ENCODE results near the gene RAPGEF4.

Gene RAPGEF4

DNA sequence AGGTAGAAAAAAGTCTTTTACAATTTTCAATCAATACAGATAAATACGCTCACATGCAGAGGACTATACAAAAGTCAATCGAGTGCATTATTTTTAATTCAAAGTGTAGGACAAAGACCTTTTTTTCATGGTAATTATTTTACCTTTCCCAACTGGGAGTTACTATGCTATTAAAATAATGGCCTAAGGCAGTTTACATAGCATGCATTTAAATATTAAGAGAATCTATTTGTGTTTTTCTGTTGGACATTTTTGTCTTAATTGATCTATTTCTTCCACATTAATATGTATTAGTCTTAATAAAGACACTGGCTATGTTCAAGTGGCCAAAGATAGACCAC is 209.8 kb downstream of the RAPGEF4 start:
- no peak overlapping the region for H3K4me2 ChIP-seq (ENCODE audit: low read length)
- H3K9me3 ChIP-seq (ENCODE audit: insufficient read depth, low read length) = 0 out of 2 replicates have a peak, but pooled peaks cover 3% of the 10 kb centered on the region
- H3K36me3 ChIP-seq (replicated peaks; ENCODE audit: low read depth, low read length) = no peaks in the 10 kb centered on the region
- H3K27me3 ChIP-seq (ENCODE audit: low read depth, low read length) = no peaks in the 10 kb centered on the region
- no peak overlapping the region for H3K4me3 ChIP-seq (ENCODE audit: low read length)
- no peak overlapping the region for H3K9ac ChIP-seq (ENCODE audit: low read length)
- no peaks in the 10 kb centered on the region for H4K20me1 ChIP-seq (ENCODE audit: insufficient read depth, low read length)
- no peak overlapping the region for H2AFZ ChIP-seq (ENCODE audit: low read depth, low read length)
- no peaks in the 10 kb centered on the region for H3K79me2 ChIP-seq (ENCODE audit: low read length)
- H3K27ac ChIP-seq (ENCODE audit: low read length) = no peak overlapping the region
- H3K4me1 ChIP-seq (ENCODE audit: low read length) = peaks cover 6% of the 10 kb centered on the region
- TF ChIP-seq, protein P1, sequence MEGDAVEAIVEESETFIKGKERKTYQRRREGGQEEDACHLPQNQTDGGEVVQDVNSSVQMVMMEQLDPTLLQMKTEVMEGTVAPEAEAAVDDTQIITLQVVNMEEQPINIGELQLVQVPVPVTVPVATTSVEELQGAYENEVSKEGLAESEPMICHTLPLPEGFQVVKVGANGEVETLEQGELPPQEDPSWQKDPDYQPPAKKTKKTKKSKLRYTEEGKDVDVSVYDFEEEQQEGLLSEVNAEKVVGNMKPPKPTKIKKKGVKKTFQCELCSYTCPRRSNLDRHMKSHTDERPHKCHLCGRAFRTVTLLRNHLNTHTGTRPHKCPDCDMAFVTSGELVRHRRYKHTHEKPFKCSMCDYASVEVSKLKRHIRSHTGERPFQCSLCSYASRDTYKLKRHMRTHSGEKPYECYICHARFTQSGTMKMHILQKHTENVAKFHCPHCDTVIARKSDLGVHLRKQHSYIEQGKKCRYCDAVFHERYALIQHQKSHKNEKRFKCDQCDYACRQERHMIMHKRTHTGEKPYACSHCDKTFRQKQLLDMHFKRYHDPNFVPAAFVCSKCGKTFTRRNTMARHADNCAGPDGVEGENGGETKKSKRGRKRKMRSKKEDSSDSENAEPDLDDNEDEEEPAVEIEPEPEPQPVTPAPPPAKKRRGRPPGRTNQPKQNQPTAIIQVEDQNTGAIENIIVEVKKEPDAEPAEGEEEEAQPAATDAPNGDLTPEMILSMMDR (IDR thresholded peaks at IDR 0.05; ENCODE audit: low read depth, low read length) = no peak
- TF ChIP-seq EZH2phosphoT487 (IDR thresholded peaks at IDR 0.05; ENCODE audit: low read depth) = no peak

DNA sequence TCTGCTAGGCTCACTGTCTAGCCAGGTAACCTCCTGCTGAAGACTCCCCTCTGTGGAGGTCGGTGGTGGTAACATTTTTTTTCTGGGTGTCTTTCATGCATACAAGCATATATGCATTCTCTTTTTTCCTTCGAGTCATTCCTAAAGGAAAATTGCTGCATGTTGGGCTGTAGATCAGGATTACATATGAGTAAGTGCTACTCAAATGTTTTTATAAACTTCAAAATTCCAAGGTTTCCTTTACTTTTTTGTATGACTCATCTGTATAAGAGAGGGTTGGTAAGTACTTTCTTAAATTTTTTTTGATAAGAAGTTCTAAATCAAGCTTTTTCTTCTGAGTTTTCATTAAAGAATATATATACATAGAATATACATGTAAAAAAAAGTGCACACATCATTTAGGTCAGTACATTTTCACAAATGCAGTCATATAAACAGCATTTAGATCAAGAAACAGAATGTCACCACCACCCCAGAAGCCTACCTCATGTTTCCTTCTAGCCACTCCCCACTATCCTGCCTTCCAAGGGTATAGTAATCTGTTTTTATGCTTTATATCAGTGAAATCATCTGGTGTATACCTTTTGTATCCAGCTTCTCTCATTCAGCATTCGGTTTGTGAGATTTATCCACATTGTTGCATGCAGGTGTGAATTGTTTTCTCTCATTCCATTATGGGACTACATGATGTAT is 212.0 kb downstream of the RAPGEF4 start:
- no peaks in the 10 kb centered on the region for H3K9me3 ChIP-seq (ENCODE audit: insufficient read depth, low read length)
- no peaks in the 10 kb centered on the region for H3K79me2 ChIP-seq (ENCODE audit: low read length)
- H3K27me3 ChIP-seq (ENCODE audit: low read depth, low read length) = no peaks in the 10 kb centered on the region
- no peak overlapping the region for H3K4me2 ChIP-seq (ENCODE audit: low read length)
- peaks cover 6% of the 10 kb centered on the region for H3K4me1 ChIP-seq (ENCODE audit: low read length)
- no peak overlapping the region for H2AFZ ChIP-seq (ENCODE audit: low read depth, low read length)
- H3K9ac ChIP-seq (ENCODE audit: low read length) = no peak overlapping the region
- TF ChIP-seq EZH2phosphoT487 (IDR thresholded peaks at IDR 0.05; ENCODE audit: low read depth) = no peak
- no peaks in the 10 kb centered on the region for H3K36me3 ChIP-seq (replicated peaks; ENCODE audit: low read depth, low read length)
- H3K4me3 ChIP-seq (ENCODE audit: low read length) = no peak overlapping the region
- H4K20me1 ChIP-seq (ENCODE audit: insufficient read depth, low read length) = no peaks in the 10 kb centered on the region
- H3K27ac ChIP-seq (ENCODE audit: low read length) = no peak overlapping the region

DNA sequence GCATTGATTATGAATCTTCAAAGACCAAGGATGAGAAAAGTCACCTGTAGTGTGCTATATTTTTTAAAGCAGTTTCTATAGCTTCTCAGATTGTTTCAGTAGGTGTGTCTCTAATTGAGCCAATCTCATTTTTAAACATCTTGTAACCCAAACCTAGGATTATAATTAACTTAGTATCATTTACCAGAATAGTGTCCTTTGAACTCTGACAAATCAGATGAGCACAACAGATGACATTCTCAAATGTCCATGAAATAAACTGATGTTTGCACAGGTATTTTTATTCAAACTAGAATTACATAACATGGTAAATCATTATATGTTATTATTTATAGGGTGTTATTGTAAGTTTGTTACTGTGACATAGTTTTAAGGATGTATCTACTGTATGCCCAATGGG is 213.9 kb downstream of the RAPGEF4 start:
- TF ChIP-seq, protein P1 (IDR thresholded peaks at IDR 0.05; ENCODE audit: low read depth, low read length) = no peak
- no peak for TF ChIP-seq EZH2phosphoT487 (IDR thresholded peaks at IDR 0.05; ENCODE audit: low read depth)
- Histone ChIP-seq H3K27ac (ENCODE audit: low read length) (no peak overlapping the region), H3K4me3 (ENCODE audit: low read length) (no peak overlapping the region)

DNA sequence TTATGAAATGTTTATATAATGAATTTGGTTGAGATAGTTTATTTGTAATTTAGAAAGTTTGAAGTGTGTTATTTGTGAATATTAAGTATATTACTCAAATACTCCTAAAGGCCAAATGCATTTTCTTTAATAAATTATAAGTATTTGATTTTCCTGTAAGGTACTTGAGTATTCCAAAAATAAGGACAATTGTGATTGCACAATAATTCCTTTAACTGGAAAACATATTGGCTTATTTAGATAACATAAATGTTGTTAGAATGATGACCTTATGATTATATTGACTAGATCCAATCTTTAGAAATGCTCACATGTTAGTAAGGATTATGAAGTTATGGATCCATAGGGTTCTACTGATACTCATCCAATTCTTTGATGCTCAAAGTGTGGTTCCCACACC is 214.9 kb downstream of the RAPGEF4 start:
- H4K20me1 ChIP-seq (ENCODE audit: insufficient read depth, low read length) = no peaks in the 10 kb centered on the region
- no peak overlapping the region for H3K4me3 ChIP-seq (ENCODE audit: low read length)
- no peaks in the 10 kb centered on the region for H3K36me3 ChIP-seq (replicated peaks; ENCODE audit: low read depth, low read length)
- no peak overlapping the region for H2AFZ ChIP-seq (ENCODE audit: low read depth, low read length)
- H3K9ac ChIP-seq (ENCODE audit: low read length) = no peak overlapping the region
- no peaks in the 10 kb centered on the region for H3K79me2 ChIP-seq (ENCODE audit: low read length)
- H3K4me1 ChIP-seq (ENCODE audit: low read length) = no peaks in the 10 kb centered on the region
- H3K9me3 ChIP-seq (ENCODE audit: insufficient read depth, low read length) = no peaks in the 10 kb centered on the region
- no peaks in the 10 kb centered on the region for H3K27me3 ChIP-seq (ENCODE audit: low read depth, low read length)
- no peak overlapping the region for H3K4me2 ChIP-seq (ENCODE audit: low read length)
- TF ChIP-seq EZH2phosphoT487 (IDR thresholded peaks at IDR 0.05; ENCODE audit: low read depth) = no peak
- TF ChIP-seq, protein P1 (IDR thresholded peaks at IDR 0.05; ENCODE audit: low read depth, low read length) = no peak
- no peak overlapping the region for H3K27ac ChIP-seq (ENCODE audit: low read length)

More for the DNA sequence above, 213.9 kb downstream of the RAPGEF4 start:
- H3K36me3 ChIP-seq (replicated peaks; ENCODE audit: low read depth, low read length) = no peaks in the 10 kb centered on the region
- H3K4me1 ChIP-seq (ENCODE audit: low read length) = no peaks in the 10 kb centered on the region
- H3K27me3 ChIP-seq (ENCODE audit: low read depth, low read length) = no peaks in the 10 kb centered on the region
- no peak overlapping the region for H3K9ac ChIP-seq (ENCODE audit: low read length)
- H3K4me2 ChIP-seq (ENCODE audit: low read length) = no peak overlapping the region
- H4K20me1 ChIP-seq (ENCODE audit: insufficient read depth, low read length) = no peaks in the 10 kb centered on the region
- no peaks in the 10 kb centered on the region for H3K79me2 ChIP-seq (ENCODE audit: low read length)
- H2AFZ ChIP-seq (ENCODE audit: low read depth, low read length) = no peak overlapping the region
- no peaks in the 10 kb centered on the region for H3K9me3 ChIP-seq (ENCODE audit: insufficient read depth, low read length)
